Fibroblast of skin of scalp (primary cell): ENCODE data around the gene ZBTB46.
"Not testable (repeated sequence)": the region's sequence is repeated elsewhere in the genome, so short reads cannot be mapped to it uniquely, and the experiment has no call there.

Experiments used
- DNase-seq: peaks from one replicate; pipeline ENCODE4 v3.0.0-alpha.2; 2013

ZBTB46 gene

DNA sequence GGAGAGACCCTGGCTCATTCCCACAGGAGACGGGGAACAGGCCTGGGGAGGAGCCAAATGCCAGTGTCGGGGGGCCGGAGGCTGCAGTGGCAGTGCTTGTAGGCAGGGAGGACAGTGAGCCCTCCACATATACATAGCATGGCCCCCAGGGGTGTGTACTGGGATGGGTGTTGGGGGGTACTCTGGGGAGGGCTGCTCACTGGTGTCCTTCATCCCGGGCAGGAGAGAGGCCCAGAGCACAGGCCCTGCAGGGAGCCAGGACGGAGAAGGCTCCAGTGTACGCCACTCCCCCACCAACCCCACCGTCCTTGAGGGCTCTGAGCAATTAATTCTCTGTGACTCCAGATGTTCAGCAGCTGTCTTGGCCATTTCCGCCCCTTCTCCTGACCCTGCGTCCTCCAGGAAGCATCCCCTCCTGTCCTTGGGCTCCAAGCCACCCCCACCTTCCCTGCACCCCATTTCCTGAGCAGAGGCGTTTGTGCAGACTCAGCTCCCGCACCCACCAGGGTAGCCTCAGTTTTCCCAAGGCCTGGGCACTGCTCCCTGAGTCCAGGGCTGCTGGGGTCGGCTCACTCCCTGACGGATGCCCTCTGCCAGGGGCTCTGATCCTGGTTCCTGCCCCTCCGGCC, 26.8 kb upstream of the ZBTB46 start:
- DNase-seq, result no peak

DNA sequence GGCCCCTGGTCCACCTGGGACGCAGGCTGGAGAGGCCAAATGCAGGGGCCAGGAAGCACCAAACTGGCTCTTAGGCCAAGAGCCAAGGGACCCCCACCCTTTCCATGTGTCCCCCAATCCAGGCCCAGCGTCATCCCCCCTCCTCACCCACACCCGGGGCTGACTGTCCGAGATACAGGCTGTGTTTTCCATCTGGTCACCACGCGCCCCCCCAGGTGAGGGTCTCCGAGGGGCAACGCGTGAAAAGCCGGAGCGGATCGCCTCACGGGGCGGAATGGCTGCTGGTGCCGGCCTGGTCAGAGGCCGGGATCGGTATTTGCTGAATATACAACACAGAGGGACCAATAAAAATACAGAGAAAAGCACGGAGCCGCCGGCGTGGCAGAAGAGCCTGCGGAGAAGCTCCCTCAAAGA, 25.0 kb upstream of the ZBTB46 start:
- no peak for DNase-seq

DNA sequence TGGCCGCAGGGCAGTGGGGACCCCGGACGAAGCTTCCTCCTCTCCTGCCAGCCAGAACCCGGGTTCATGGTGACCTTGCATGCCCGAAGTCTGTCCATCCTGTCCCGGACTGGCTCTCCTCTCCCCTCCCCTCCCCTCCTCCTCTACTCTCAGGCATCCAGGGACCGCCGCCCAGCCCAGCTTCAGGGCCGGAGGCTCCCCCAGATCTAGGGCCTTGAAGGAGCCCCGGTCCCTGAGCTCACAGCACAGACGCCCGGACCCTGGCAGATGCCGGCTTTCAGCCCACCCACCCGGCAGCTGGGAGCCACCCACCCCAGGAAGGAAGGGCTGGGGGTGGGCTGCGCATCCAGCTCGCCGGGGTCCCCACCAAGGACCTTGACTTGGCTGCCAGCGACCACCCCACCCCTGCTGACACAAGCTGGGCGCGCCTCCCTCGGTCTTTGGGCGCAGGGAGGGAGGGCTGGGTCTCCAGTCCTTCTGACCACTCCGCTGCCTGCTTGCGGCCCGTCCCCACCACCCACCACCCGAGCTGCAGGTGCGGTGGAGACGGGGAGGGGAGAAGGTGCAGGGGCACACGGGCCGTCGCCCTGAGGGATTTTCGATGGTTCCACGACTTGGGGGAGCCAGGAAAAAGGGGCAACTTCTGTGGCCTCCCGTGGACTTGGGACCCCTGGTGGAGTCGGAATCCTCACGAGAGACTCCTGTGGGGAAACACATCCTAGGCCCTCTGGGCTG, 24.5 kb upstream of the ZBTB46 start:
- DNase-seq, result no peak

DNA sequence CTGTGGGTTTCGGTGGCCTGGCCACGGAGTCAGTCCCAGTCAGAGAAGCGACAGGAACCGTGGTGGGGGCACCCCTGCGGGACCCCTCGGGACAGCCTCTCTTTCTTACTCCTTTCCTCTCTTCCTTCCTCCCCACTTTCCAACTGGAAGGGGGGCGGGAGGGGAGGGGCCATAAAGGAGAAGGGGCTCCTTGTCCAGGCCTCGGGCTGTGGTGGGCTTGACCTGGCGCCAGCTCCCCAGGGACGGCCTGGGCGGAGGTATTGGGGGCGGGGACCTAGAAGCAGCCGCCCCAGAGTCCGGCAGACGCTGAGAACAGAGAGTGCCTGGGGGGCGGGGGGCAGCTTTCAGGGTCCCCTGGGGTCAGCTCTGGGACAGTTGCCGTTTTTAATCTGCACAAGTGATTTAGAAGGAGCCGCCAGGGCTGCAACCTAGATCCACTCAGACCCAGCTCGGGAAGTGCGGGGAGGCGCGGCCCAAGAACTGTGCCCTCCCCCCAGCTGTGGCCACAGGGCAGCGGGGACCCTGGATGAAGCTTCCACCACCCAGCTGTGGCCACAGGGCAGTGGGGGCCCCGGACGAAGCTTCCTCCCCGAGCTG, 23.8 kb upstream of the ZBTB46 start:
- no peak for DNase-seq

DNA sequence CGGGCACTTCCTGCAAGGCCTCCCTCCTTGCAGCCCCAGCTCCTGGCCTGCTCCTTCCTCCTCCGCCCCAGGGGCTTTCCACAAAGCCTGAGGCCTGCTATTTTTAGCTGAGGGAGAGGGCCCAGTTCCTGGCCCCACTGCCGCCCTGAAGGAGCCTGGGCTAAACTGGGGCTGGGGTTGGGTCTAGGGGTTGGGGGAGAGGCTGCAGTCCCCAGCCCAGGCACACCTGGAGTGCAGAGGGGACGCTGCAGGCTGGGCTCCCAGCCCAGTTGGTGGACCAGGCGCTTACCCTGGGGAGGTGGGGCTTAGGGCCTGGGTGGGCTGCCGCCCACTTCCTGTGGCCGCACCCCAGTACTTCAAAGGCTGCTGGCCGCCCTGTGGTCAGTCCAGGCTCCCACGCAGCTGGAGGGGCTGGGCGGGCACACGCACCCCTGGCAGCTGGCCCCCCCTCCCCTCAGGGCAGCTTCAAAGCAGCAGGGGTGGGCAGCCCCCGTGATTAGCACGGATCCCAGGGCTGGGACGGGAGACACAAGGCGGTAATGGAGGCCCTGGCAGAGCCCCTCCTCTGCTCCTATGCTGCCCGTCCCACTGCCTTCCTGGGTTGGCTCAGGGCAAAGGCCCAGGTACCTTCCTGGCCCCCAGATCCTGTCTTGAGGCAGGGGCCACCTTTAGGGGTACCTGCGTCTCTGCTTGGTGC, 23.2 kb upstream of the ZBTB46 start:
- no peak for DNase-seq

DNA sequence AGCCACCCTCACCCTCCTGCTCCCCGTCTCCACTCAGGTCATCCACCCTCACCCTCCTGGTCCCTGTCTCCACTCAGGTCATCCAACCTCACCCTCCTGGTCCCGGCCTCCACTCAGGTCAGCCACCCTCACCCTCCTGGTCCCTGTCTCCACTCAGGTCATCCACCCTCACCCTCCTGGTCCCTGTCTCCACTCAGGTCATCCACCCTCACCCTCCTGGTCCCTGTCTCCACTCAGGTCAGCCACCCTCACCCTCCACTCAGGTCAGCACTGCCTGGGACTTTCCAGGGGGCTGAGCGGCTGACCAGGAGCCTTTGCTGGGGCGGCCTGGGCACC, 22.6 kb upstream of the ZBTB46 start:
- not testable (repeated sequence) for DNase-seq

DNA sequence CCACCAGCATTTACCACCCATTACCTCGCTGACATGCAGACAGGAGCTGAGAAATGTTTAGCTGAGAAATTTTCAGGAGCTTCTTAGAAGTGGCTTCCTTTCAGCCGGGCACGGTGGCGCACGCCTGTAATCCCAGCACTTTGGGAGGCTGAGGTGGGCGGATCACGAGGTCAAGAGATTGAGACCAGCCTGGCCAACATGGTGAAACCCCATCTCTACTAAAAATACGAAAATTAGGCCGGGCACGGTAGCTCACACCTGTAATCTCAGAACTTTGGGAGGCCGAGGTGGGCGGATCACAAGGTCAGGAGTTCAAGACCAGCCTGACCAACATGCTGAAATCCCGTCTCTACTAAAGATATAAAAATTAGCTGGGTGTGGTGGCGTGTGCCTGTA, 20.5 kb upstream of the ZBTB46 start:
- DNase-seq, result not testable (repeated sequence)

DNA sequence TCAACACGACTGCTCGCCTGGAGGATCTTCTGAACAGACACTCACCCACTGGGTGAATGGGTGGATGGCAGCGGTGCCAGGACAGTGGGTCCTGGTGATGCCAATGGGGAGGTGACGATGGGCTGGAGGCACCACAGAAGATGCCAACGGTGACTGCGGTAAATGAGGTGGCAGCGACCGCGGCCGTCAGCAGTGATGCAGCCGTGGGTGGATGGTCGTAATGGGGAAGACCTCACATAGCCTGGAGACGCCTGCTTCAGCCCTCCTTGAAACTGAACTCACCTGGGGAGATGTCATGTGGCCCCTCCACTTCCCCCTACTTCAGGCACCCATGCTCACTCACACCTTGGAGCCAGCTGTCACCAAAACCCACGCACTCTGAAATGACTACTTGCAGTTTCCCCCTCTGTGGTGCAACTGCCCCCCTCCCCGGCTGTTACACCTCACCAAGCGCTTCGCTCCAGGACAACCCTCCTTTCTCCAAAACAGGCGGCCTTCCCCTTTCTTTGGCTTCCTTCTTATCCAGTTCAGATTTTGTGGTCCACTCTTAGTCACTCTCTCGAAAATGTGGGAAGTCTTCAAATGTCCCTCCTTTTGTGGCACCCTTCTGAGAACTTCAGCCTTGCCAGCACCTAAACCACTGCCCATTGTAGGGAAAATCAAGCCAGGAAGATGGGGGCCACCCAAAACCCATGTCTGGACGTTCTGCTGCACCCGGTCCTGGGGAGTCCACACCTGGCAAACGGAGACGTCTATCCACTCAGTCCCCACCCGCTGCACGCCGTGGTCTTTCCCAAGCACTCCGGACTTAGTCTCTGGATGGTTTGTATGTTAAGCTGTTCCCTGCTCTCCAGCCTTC, 19.9 kb upstream of the ZBTB46 start:
- DNase-seq, result no peak

DNA sequence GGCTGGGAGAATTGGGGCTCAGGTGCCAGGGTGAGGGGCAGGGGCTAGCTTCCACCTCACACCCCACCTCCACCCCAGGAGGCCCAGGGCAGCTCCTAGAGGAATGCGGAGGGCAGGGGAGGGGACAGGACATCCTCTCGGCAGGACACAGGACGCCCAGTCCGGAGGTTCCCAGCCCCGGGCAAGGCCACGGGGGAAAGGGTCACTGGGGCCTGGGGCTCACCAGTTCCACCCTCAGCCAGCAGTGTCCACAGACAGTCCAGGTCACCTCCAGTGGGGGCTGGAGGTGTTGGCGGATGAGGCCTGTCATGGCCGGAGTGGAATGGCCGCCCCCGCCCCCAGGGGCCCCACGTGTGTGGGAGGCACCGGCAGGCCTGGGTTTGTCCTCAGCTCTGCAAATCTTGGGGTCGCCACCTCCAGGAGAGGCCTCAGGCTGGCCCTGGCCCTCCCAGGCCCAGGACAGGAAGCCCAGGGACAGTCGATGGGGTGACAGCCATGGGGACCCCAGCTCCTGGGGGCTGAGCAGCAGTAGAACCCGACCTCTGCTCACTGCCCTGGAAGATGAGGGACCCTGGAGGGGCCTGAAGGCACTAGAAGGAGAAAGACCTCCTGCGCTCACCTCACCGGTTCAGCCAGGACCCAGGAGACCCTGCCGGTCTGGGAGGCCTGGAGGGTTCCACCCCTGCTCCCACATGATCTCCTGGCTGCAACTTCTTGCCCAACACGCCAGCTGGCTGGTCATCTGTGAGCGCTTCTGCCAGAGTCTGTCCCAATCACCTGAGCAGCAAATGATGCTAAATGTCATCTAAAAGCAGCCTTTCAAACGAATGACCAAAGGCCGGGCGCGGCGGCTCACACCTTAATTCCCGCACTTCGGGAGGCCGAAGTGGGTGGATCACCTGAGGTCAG, 17.2 kb upstream of the ZBTB46 start:
- DNase-seq, result no peak

DNA sequence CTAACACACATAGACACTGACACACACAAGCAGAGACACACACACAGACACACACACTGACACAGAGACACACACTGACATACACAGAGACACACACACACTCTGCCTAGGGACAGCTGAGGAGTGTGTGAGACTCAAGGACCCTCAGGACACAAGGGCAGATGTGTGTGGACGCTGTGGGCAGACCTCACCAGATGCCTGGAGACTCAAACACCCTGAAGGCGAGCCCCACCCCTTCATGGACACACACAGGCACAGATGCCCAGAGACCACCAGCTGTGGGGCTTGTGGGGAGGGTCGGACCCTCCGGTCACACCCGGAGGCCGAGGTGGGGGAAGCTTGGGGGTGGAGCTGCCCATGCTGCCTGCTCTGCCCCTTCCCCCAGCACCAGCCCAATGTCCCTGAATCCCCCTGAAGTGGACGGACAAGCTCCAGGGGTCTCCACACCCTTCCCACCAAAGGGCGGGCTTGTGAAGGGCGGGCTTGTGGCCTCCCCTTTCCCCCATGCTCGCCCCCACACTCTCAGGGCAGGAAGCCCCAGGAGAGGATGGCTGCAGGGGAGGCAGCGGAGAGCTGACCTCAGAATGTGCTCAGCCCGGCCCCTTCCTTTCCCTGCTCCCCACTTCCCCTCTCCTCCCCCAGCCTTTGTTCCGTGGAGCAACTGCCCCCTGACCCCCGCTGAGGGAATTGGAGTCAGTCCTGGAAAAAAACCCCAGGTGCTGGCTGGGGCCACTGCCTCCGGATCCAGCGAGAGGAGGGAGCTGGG, 16.4 kb upstream of the ZBTB46 start:
- DNase-seq, result no peak

DNA sequence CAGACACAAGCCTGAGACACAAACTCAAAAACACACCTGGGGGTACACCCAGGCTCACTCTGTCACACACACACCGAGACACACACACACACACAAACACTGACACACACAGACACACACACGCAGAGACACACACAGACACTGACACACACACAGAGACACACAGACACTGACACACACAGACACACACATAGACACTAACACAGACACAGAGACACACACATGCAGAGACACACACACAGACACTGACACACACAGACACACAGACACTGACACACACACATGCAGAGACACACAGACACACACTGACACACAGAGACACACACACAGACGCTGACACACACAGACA, 15.8 kb upstream of the ZBTB46 start:
- DNase-seq, result no peak

DNA sequence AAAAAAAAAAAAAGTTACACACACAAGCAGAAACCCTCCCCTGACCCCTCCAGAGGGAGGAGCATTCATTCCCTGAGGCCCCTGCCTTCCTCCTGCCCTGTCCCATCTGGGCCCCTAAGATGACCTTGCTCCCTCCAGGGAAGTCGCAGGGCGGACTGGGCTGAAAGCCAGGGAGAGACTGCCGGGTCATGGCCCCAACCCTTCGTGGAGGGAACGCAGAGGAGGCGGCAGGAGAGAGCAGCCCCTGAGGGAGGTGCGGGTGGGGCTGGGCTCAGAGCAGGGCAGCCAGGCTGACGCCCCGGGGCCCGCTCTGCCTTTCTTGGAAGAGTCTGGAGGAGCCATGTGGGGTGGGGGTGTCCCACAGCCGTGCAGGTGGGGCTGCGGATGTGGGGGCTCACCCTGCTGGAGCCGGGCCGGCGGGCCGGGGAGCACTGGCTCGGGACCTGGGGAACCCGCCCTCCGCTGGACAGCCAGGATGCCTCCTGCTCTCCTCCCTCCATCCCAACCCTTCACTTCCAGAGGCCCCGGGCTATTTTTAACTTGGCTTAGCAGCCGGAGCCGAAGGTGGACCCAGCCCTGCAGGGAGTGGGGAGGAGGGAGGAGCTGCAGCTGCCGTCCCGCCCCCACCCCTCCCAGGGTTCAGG, 15.2 kb upstream of the ZBTB46 start:
- DNase-seq, result no peak

DNA sequence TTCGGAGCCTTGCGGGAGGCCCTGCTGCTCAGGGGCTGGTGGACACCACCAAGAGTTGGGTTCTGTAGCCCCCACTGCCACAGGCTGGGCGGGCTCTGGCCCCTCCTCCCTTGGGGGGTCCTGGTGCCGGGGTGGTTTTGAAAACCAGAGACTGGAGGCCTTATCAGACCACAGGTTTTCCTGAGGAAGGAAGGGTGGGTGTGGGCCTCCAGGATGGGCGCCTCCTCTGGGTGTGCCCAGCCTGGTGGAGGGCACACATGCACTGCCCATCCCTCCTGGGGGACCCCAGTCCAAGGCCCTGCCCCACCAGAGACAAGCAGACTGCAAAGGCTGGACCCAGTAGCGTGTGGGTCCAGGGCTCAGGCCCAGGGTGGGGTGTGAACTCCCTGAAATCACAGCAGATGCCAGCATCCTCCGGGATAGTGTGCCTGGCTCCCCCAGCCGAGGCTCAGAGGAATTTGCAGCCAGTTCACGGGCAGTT, 13.5 kb upstream of the ZBTB46 start:
- no peak for DNase-seq

DNA sequence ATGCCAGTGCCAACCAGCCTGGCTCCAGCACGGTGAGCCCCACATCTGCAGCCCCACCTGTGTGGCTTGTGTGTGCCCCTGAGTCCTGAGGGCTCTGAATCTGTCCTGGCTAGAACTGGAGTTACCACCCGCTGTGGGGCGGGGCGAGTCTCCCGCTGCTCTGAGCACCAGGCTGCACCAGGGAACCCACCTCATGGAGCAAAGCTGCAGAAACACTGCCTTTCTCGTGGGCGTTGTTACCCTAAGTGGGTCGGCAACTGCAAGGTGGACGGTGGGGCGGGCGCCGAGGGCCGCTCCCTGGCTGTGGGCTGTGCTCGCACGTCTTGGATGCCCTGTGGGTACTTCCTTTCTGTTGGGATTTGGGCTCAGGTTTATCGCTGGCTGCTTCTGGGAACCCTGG, 12.7 kb upstream of the ZBTB46 start:
- no peak for DNase-seq

DNA sequence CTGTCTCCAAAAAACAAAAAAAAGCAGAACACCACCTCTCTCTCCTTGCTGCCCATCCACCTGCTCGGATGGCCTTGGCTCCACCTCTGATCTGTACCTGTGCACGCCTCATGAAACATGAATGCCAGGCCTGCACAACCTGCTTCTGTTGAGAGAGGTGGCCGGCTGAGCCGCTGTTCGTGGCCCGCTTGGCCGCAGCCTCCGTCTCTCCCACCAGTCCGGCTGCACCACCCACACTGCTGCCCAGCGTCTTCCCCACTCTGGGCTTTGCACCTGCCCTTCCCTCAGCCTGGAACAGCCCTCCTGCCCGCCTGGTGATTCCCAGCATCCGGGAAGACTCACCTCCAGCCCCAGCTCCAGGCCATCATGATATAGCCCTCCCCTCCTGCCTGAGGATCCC, 12.2 kb upstream of the ZBTB46 start:
- no peak for DNase-seq

DNA sequence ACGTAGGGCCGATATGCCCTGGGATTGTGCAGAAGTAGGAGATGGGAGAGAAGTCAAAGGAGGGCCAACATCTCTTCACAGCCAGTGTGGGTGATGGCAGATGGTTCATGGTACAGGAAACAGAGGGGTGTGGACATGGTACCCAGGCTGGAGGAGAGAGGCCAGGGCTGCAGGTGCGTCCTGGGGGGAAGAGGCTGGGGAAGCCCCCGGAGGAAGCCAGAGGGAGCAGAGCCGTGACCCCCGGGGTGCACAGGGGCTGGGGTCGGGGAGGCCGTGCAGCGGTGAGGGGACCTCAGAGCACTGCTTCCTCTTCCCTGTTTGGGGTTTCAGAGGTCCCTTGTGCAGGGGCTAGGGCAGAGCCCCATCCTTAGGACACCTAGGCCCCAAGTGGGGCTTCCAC, 11.2 kb upstream of the ZBTB46 start:
- no peak for DNase-seq

DNA sequence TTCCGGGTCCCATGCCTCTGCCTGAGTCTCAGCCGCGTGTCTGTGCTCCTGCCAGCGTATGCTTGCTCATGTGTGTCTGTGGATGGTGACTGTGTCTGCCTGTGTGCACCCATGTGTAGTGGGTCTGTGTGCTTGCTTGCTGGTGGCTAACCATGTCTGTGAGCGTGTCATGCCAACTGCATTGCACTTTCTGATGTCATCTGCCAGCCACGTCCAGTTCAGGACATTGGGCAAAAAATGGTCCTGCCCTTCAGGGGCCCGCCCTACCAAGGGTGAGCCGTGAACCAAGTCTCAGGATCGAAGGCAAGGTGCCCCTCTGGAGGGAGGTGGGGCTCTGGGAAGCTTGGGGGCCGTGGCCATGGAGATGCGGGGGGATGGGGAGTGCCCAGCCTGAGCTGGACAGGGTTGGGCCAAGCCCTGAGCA, 9.4 kb upstream of the ZBTB46 start:
- DNase-seq, result no peak

DNA sequence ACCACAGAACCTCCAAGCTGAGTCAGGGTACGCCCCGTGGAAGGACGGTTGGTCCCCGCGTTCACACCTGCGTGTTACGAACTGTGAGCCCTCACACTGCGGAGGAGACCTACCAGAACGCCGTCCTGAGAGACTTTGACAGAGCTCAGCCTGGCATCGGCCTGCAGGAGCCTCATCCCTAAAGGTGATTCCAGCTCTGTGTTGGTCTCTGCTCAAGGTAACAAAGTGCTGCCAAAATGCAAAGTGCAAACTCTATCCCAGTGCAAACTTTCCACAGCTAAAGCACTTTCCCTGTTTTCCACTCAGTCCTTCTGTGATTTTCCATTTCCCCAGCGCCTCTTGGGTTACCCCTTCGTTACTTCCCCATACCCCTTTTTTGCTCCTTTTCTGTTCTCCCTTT, 8.6 kb upstream of the ZBTB46 start:
- DNase-seq, result no peak

DNA sequence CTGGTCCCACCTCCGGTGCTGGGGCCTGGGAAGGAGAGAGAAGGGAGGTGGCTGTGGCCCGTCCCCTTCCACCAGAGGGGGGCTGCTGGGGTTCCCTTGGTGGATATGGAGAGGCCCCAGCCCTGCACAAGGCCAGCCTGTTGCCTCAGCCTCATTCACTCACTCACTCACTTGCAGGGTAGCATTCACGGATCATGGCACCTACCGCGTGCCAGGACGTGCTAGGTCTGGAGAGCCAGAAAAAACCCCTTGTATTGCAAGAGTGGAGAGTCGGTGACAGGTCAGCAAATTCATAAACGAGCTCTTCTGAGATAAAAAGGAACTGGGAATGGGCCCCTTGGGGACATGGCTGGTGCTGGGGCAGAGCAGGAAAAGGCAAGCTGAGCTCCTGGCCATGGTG, 6.4 kb upstream of the ZBTB46 start:
- DNase-seq, result no peak
